GM13976 (cell line): Measurements from ENCODE around the gene PDE3B.
A peak's percentile ranks its signal among the peaks of the same experiment; 100 is the strongest.
"Not testable (repeated sequence)": the region's sequence is repeated elsewhere in the genome, so short reads cannot be mapped to it uniquely, and the experiment has no call there.

Experiments
- DNase-seq: peaks from one replicate; pipeline ENCODE4 v3.0.0; 2012; ENCODE audit warnings: low spot score
- in situ Hi-C: fragments of 300-500 bp; cut with MboI; formaldehyde crosslinking; loops from one replicate; pipeline ENCODE4 v1.12.0; 2022; ENCODE audit warnings: low sequenced_read_pairs, mixed read lengths, inconsistent platforms; ENCODE audit not compliant: unreplicated experiment
- TF ChIP-seq, protein P1 (sequence below): IDR thresholded peaks from 2 replicates; pipeline ENCODE4 v1.5.1; 2012; ENCODE audit warnings: borderline replicate concordance, mild to moderate bottlenecking; ENCODE audit not compliant: insufficient read depth; ENCODE audit errors: extremely low read depth, missing control alignments, control extremely low read depth

The PDE3B gene

GRCh38 chr11:14643697-14644225 is at the start of gene PDE3B:
TSS of gene PDE3B (plus strand) at chr11:14643804. CDS start at chr11:14644076, 272 bp downstream.
- in situ Hi-C loops: no loop called here
- peak; percentile 86 for DNase-seq
- TF ChIP-seq, protein P1, sequence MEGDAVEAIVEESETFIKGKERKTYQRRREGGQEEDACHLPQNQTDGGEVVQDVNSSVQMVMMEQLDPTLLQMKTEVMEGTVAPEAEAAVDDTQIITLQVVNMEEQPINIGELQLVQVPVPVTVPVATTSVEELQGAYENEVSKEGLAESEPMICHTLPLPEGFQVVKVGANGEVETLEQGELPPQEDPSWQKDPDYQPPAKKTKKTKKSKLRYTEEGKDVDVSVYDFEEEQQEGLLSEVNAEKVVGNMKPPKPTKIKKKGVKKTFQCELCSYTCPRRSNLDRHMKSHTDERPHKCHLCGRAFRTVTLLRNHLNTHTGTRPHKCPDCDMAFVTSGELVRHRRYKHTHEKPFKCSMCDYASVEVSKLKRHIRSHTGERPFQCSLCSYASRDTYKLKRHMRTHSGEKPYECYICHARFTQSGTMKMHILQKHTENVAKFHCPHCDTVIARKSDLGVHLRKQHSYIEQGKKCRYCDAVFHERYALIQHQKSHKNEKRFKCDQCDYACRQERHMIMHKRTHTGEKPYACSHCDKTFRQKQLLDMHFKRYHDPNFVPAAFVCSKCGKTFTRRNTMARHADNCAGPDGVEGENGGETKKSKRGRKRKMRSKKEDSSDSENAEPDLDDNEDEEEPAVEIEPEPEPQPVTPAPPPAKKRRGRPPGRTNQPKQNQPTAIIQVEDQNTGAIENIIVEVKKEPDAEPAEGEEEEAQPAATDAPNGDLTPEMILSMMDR: no peak

DNA sequence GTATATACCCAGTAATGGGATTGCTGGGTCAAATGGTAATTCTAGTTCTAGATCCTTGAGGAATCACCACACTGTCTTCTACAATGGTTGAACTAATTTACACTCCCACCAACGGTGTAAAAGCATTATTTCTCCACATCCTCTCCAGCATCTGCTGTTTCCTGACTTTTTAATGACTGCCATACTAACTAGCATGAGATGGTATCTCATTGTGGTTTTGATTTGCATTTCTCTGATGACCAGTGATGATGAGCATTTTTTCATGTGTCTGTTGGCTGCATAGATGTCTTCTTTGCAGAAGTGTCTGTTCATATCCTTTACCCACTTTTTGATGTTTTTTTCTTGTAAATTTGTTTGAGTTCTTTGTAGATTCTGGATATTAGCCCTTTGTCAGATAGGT is 48.3 kb upstream of the PDE3B start:
- DNase-seq, in situ Hi-C loops: not testable (repeated sequence)

- in situ Hi-C loops: no loop called here
- DNase-seq: no peak
- TF ChIP-seq, protein P1: no peak
These were observed 35.9 kb upstream of the PDE3B start for GRCh38 chr11:14607713-14608112.

DNA sequence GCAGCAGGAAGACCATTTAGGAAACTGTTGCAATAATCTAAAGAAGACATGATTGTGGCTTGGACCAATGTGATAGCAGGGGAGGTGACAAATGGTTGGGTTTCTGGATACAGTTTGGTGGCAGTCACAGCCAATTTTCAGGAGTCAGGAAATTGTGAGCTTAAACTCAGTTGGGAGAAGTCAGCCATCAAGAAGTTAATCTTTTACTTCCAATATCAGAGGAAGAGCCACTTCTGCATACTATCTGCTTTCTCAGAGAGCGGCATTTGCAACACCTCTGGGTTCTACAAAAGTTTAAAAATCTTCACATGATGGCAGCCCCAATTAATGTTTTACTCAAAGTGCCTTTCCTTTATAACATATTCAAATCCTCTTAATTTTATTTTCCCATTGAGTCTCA is 33.7 kb upstream of the PDE3B start:
- in situ Hi-C loops: no loop called here
- no peak for DNase-seq
- TF ChIP-seq, protein P1: no peak

- TF ChIP-seq, protein P1: no peak
- no peak for DNase-seq
- in situ Hi-C loops: no loop called here
These were observed 31.7 kb upstream of the PDE3B start for GRCh38 chr11:14611939-14612338.

GRCh38 chr11:14612694-14613093 is 30.9 kb upstream of the PDE3B start:
- DNase-seq: no peak
- in situ Hi-C loops: no loop called here
- TF ChIP-seq, protein P1: no peak

- TF ChIP-seq, protein P1: no peak
- DNase-seq: no peak
- in situ Hi-C loops: no loop called here
These were observed 29.4 kb upstream of the PDE3B start for GRCh38 chr11:14614091-14614622.
